Middle frontal gyrus (tissue), 1 donor: ENCODE results near the gene DR1.

Experiments
- DNase-seq: peaks from one replicate; pipeline ENCODE4 v3.0.0-alpha.2; 2015; ENCODE audit warnings: low spot score; ENCODE audit errors: extremely low spot score

The DR1 gene

GRCh38 chr1:93345633-93346420 is at the start of gene DR1:
DR1 (plus strand) TSS chr1:93345907; CDS start chr1:93346646, 739 bp downstream.
- DNase-seq: peak; percentile 84

GRCh38 chr1:93296555-93297154 is 49.1 kb upstream of the DR1 start:
- DNase-seq: no peak

GRCh38 chr1:93301131-93301530 is 44.6 kb upstream of the DR1 start:
- DNase-seq: no peak

GRCh38 chr1:93302078-93302477 is 43.6 kb upstream of the DR1 start:
- no peak for DNase-seq

- peak; percentile 39 for DNase-seq
These were observed 41.0 kb upstream of the DR1 start for GRCh38 chr1:93304716-93305138.

- no peak for DNase-seq
These were observed 38.8 kb upstream of the DR1 start for GRCh38 chr1:93306920-93307319.

- no peak for DNase-seq
These were observed 32.7 kb upstream of the DR1 start for GRCh38 chr1:93313026-93313425.

GRCh38 chr1:93317207-93317606 is 28.5 kb upstream of the DR1 start:
- peak; percentile 13 for DNase-seq

GRCh38 chr1:93317943-93318342 is 27.8 kb upstream of the DR1 start:
- no peak for DNase-seq

GRCh38 chr1:93321720-93322119 is 24.0 kb upstream of the DR1 start:
- no peak for DNase-seq

- DNase-seq: no peak
These were observed 23.4 kb upstream of the DR1 start for GRCh38 chr1:93322349-93322748.

GRCh38 chr1:93323185-93323820 is 22.4 kb upstream of the DR1 start:
- no peak for DNase-seq

GRCh38 chr1:93324486-93325464 is 20.9 kb upstream of the DR1 start:
- no peak for DNase-seq

- DNase-seq: no peak
These were observed 16.6 kb upstream of the DR1 start for GRCh38 chr1:93328809-93329760.

GRCh38 chr1:93330196-93330595 is 15.5 kb upstream of the DR1 start:
- no peak for DNase-seq

GRCh38 chr1:93330617-93331016 is 15.1 kb upstream of the DR1 start:
- no peak for DNase-seq

- no peak for DNase-seq
These were observed 14.3 kb upstream of the DR1 start for GRCh38 chr1:93331412-93331811.

- DNase-seq: no peak
These were observed 13.3 kb upstream of the DR1 start for GRCh38 chr1:93332368-93332767.

- DNase-seq: no peak
These were observed 7.1 kb upstream of the DR1 start for GRCh38 chr1:93338387-93339146.
